ENCODE measurements around the gene MAN2A1. TPM values are rescaled to one million over a fixed set of nuclear protein-coding genes. Genes with fewer than 3 reads are reported as not detected.

The MAN2A1 gene
- polyA plus RNA-seq, 1 donor from 2014 or later = 5.7 TPM

DNA sequence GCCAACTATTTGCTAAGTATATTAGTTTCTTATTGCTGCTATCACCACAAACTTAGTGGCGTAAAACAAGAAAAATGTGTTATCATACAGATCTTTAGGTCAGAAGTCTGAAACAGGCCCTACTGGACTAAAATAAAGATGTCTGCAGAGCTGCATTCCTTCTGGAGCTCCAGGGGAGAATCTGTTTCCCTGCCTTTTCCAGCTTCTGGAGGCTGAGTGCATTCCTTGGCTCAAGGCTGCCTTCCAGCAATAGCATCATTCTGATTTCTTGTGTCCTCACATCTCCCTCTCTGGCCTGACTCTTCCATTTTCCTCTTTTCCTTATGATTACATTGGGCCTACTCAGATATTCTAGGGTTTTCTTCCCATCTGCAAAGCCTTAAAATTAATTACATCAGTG is 15.9 kb downstream of the MAN2A1 start:
- Histone ChIP-seq H3K79me2 (replicated peaks; ENCODE audit: insufficient read depth, low read length) (peaks cover 6% of the 10 kb centered on the region), H3K9me2 (ENCODE audit: insufficient read depth, low read length) (no peaks in the 10 kb centered on the region), H3K4me2 (ENCODE audit: low read length) (no peak overlapping the region), H2AFZ (ENCODE audit: low read depth, low read length) (no peak overlapping the region), H3K4me3 (ENCODE audit: low read length) (no peak overlapping the region), H3K9ac (ENCODE audit: low read length) (no peak overlapping the region), H4K20me1 (ENCODE audit: insufficient read depth) (no peaks in the 10 kb centered on the region), H3K27me3 (ENCODE audit: insufficient read depth, low read depth, low read length) (no peaks in the 10 kb centered on the region), H3K27ac (ENCODE audit: low read length) (no peak overlapping the region), H3K9me3 (ENCODE audit: low read length) (no peaks in the 10 kb centered on the region), H3F3A (ENCODE audit: insufficient read depth, low read length, poor library complexity, severe bottlenecking) (no peaks in the 10 kb centered on the region), H3K36me3 (ENCODE audit: insufficient read depth, low read length) (no peaks in the 10 kb centered on the region)
- no peak for TF ChIP-seq TAF1 (IDR thresholded peaks at IDR 0.05; ENCODE audit: low read depth)
- TF ChIP-seq, protein P1, sequence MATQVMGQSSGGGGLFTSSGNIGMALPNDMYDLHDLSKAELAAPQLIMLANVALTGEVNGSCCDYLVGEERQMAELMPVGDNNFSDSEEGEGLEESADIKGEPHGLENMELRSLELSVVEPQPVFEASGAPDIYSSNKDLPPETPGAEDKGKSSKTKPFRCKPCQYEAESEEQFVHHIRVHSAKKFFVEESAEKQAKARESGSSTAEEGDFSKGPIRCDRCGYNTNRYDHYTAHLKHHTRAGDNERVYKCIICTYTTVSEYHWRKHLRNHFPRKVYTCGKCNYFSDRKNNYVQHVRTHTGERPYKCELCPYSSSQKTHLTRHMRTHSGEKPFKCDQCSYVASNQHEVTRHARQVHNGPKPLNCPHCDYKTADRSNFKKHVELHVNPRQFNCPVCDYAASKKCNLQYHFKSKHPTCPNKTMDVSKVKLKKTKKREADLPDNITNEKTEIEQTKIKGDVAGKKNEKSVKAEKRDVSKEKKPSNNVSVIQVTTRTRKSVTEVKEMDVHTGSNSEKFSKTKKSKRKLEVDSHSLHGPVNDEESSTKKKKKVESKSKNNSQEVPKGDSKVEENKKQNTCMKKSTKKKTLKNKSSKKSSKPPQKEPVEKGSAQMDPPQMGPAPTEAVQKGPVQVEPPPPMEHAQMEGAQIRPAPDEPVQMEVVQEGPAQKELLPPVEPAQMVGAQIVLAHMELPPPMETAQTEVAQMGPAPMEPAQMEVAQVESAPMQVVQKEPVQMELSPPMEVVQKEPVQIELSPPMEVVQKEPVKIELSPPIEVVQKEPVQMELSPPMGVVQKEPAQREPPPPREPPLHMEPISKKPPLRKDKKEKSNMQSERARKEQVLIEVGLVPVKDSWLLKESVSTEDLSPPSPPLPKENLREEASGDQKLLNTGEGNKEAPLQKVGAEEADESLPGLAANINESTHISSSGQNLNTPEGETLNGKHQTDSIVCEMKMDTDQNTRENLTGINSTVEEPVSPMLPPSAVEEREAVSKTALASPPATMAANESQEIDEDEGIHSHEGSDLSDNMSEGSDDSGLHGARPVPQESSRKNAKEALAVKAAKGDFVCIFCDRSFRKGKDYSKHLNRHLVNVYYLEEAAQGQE (IDR thresholded peaks at IDR 0.05; ENCODE audit: borderline replicate concordance) = no peak
- no peak for TF ChIP-seq RAD21 (conservative IDR thresholded peaks at IDR 0.05)

GRCh38 chr5:109706095-109706494 is 16.4 kb downstream of the MAN2A1 start:
- Histone ChIP-seq H3K9ac (ENCODE audit: low read length) (no peak overlapping the region), H3K4me2 (ENCODE audit: low read length) (no peak overlapping the region), H3K4me3 (ENCODE audit: low read length) (no peak overlapping the region), H4K20me1 (ENCODE audit: insufficient read depth) (no peaks in the 10 kb centered on the region), H3K27ac (ENCODE audit: low read length) (no peak overlapping the region), H3K36me3 (ENCODE audit: insufficient read depth, low read length) (no peaks in the 10 kb centered on the region), H3K79me2 (replicated peaks; ENCODE audit: insufficient read depth, low read length) (peaks cover 6% of the 10 kb centered on the region), H3K9me3 (ENCODE audit: low read length) (no peaks in the 10 kb centered on the region), H3K9me2 (ENCODE audit: insufficient read depth, low read length) (no peaks in the 10 kb centered on the region), H3K27me3 (ENCODE audit: insufficient read depth, low read depth, low read length) (no peaks in the 10 kb centered on the region), H2AFZ (ENCODE audit: low read depth, low read length) (no peak overlapping the region), H3F3A (ENCODE audit: insufficient read depth, low read length, poor library complexity, severe bottlenecking) (no peaks in the 10 kb centered on the region)
- TF ChIP-seq EZH2 (IDR thresholded peaks at IDR 0.05; ENCODE audit: borderline replicate concordance, insufficient read depth, low read length, poor library complexity, severe bottlenecking) = no peak
- TF ChIP-seq POLR2AphosphoS5 (IDR thresholded peaks at IDR 0.05) = no peak
- TF ChIP-seq, protein P1 (IDR thresholded peaks at IDR 0.05; ENCODE audit: borderline replicate concordance) = no peak
- TF ChIP-seq TAF1 (IDR thresholded peaks at IDR 0.05; ENCODE audit: low read depth) = no peak
- no peak for TF ChIP-seq MXI1 (conservative IDR thresholded peaks at IDR 0.05; ENCODE audit: poor library complexity, severe bottlenecking)
- TF ChIP-seq SMC3 (conservative IDR thresholded peaks at IDR 0.05; ENCODE audit: poor library complexity) = no peak
- no peak for TF ChIP-seq EP300 (conservative IDR thresholded peaks at IDR 0.05; ENCODE audit: poor library complexity, severe bottlenecking)
- TF ChIP-seq RAD21 (conservative IDR thresholded peaks at IDR 0.05) = no peak
- TF ChIP-seq CTCF (IDR thresholded peaks at IDR 0.05; ENCODE audit: poor library complexity, severe bottlenecking) = no peak

Data from neural cell (in vitro differentiated cells).